ENCODE data around the gene PABPN1. TPM values are rescaled to one million over a fixed set of nuclear protein-coding genes. Genes with fewer than 3 reads are reported as not detected.
"Not testable (repeated sequence)": the region's sequence is repeated elsewhere in the genome, so short reads cannot be mapped to it uniquely, and the experiment has no call there.

PABPN1 gene
- total RNA-seq, 2 donors from 2014 or later: 26.0 to 36.1 TPM

- Histone ChIP-seq H3K4me3 (no peak overlapping the region), H3K4me1 (peaks cover 0 to 29% of the 10 kb centered on the region in 2 donors), H3K27me3 (no peaks in the 10 kb centered on the region), H3K9me3 (no peaks in the 10 kb centered on the region), H3K36me3 (peaks cover 34% of the 10 kb centered on the region), H3K27ac (no peak overlapping the region)
- DNase-seq (ENCODE audit: low spot score): peak; percentile 52
- no peak for TF ChIP-seq CTCF (IDR thresholded peaks at IDR 0.05)
These were observed 2.7 kb downstream of the PABPN1 start for GRCh38 chr14:23323838-23324454.

- TF ChIP-seq CTCF (IDR thresholded peaks at IDR 0.05): no peak
- DNase-seq (ENCODE audit: low spot score): peak; percentile 40
- no peaks in the 10 kb centered on the region for H3K9me3 ChIP-seq
- H3K4me1 ChIP-seq: peaks cover 0 to 29% of the 10 kb centered on the region in 2 donors
- H3K36me3 ChIP-seq: peaks cover 34% of the 10 kb centered on the region
- H3K4me3 ChIP-seq: no peak overlapping the region
- H3K27ac ChIP-seq: no peak overlapping the region
- no peaks in the 10 kb centered on the region for H3K27me3 ChIP-seq
These were observed 3.2 kb downstream of the PABPN1 start for GRCh38 chr14:23324455-23324846.

GRCh38 chr14:23324993-23325392, 3.7 kb downstream of the PABPN1 start:
- Histone ChIP-seq H3K27me3 (no peaks in the 10 kb centered on the region), H3K27ac (no peak overlapping the region), H3K4me1 (peaks cover 0 to 29% of the 10 kb centered on the region in 2 donors), H3K9me3 (no peaks in the 10 kb centered on the region), H3K36me3 (peaks cover 34% of the 10 kb centered on the region), H3K4me3 (no peak overlapping the region)
- TF ChIP-seq CTCF (IDR thresholded peaks at IDR 0.05): no peak
- peak; percentile 44 for DNase-seq (ENCODE audit: low spot score)

GRCh38 chr14:23325746-23326145, 4.5 kb downstream of the PABPN1 start:
- H3K9me3 ChIP-seq, H3K4me3 ChIP-seq, H3K27ac ChIP-seq, H3K27me3 ChIP-seq: not testable (repeated sequence)
- peaks cover 34% of the 10 kb centered on the region for H3K36me3 ChIP-seq
- H3K4me1 ChIP-seq: peaks cover 0 to 24% of the 10 kb centered on the region in 2 donors
- DNase-seq (ENCODE audit: low spot score): peak; percentile 42

- peak; percentile 50 for DNase-seq (ENCODE audit: low spot score)
These were observed 5.5 kb downstream of the PABPN1 start for GRCh38 chr14:23326491-23327332.

More at GRCh38 chr14:23326491-23327332, 5.5 kb downstream of the PABPN1 start:
- H3K4me1 ChIP-seq: peaks cover 0 to 24% of the 10 kb centered on the region in 2 donors
- no peak for TF ChIP-seq CTCF (IDR thresholded peaks at IDR 0.05)
- H3K27ac ChIP-seq: no peak overlapping the region
- no peaks in the 10 kb centered on the region for H3K9me3 ChIP-seq
- H3K27me3 ChIP-seq: no peaks in the 10 kb centered on the region
- no peak overlapping the region for H3K4me3 ChIP-seq
- peaks cover 34% of the 10 kb centered on the region for H3K36me3 ChIP-seq

Data from right atrium auricular region (tissue), 2 donors.